Measurements from ENCODE around the gene PRDM16. TPM values are rescaled to one million over a fixed set of nuclear protein-coding genes. Genes with fewer than 3 reads are reported as not detected.

Gene PRDM16
- total and polyA plus RNA-seq, 2 donors (not counting 1 experiment from before 2014, with no cell fraction given) = 0.03 to 0.12 TPM

DNA sequence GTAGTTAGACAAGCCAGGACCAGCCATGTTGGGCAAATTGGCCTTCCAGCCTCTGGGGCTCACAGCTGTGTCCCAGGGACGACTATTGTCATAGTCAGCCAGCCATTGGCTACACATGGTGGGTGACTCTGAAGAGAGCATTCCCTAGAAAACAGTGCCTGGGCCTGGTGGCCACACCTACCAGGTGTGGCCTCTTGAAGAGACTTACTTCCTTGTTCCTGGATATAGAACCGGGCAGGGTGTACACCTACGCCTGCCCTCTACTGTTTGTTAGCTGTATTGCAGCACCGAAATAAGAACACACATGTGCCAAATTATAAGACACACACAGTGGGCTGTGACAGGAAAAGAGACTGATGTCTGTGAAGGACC is 250.9 kb downstream of the PRDM16 start:
- Histone ChIP-seq H3K36me3 (replicated peaks in 1 of 2; ENCODE audit: control extremely low read depth in 1 of 2, control insufficient read depth in 1 of 2, extremely low read depth in 1 of 2, insufficient read depth in 2 of 2, low read length in 1 of 2) (no peaks in the 10 kb centered on the region), H2AFZ (ENCODE audit: insufficient read depth, low read depth, low read length, poor library complexity, severe bottlenecking) (no peak overlapping the region), H3K9me3 (ENCODE audit: control extremely low read depth in 1 of 3, control insufficient read depth in 2 of 3, insufficient read depth in 1 of 3, low read length in 2 of 3) (peaks cover 0 to 36% (median 10%) of the 10 kb centered on the region in 3 donors), H3K27ac (ENCODE audit: low read length in 2 of 2) (no peak overlapping the region), H3K4me1 (ENCODE audit: control insufficient read depth in 2 of 2, insufficient read depth in 2 of 2, low read length in 2 of 2) (no peaks in the 10 kb centered on the region), H3K9ac (ENCODE audit: low read length) (no peak overlapping the region), H4K20me1 (ENCODE audit: control insufficient read depth, insufficient read depth, low read length, poor library complexity, severe bottlenecking) (no peaks in the 10 kb centered on the region), H3K27me3 (replicated peaks in 1 of 4; ENCODE audit: control extremely low read depth in 1 of 4, control insufficient read depth in 3 of 4, insufficient read depth in 4 of 4, low read length in 3 of 4) (peaks cover 0 to 5% (median 0%) of the 10 kb centered on the region in 4 experiments), H3K4me3 (ENCODE audit: control extremely low read depth in 1 of 5, extremely low read depth in 1 of 5, insufficient read depth in 1 of 5, low read depth in 2 of 5, low read length in 4 of 5) (no peak overlapping the region), H3K4me2 (replicated peaks; ENCODE audit: low read depth, low read length, poor library complexity, severe bottlenecking) (no peak overlapping the region), H3K79me2 (ENCODE audit: control insufficient read depth, insufficient read depth, low read length) (no peaks in the 10 kb centered on the region)
- TF ChIP-seq EZH2 (IDR thresholded peaks at IDR 0.05; ENCODE audit: borderline replicate concordance, insufficient read depth, low read depth, low read length, poor library complexity, severe bottlenecking) = no peak
- TF ChIP-seq, protein P1, sequence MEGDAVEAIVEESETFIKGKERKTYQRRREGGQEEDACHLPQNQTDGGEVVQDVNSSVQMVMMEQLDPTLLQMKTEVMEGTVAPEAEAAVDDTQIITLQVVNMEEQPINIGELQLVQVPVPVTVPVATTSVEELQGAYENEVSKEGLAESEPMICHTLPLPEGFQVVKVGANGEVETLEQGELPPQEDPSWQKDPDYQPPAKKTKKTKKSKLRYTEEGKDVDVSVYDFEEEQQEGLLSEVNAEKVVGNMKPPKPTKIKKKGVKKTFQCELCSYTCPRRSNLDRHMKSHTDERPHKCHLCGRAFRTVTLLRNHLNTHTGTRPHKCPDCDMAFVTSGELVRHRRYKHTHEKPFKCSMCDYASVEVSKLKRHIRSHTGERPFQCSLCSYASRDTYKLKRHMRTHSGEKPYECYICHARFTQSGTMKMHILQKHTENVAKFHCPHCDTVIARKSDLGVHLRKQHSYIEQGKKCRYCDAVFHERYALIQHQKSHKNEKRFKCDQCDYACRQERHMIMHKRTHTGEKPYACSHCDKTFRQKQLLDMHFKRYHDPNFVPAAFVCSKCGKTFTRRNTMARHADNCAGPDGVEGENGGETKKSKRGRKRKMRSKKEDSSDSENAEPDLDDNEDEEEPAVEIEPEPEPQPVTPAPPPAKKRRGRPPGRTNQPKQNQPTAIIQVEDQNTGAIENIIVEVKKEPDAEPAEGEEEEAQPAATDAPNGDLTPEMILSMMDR (IDR thresholded peaks at IDR 0.05) = peak; percentile 20
- intact Hi-C loops (cut with micrococcal nuclease) = no loop called here
- H3K27me3 Mint-ChIP-seq = no peaks in the 10 kb centered on the region
- DNase-seq (peak; percentile 35), ATAC-seq (ENCODE audit: low read depth) (no peak)
- ChIA-PET CTCF (no interaction called here), POLR2A (no interaction called here)
- H3K4me3 Mint-ChIP-seq = no peak overlapping the region
- H3K9me3 Mint-ChIP-seq (ENCODE audit: insufficient read depth) = peaks cover 6% of the 10 kb centered on the region
- H3K4me1 Mint-ChIP-seq = peaks cover 6% of the 10 kb centered on the region
- WGBS (ENCODE audit: insufficient coverage) = 26% methylated on average over 3 of the region's 4 CpGs
- no peak overlapping the region for H3K27ac Mint-ChIP-seq

DNA sequence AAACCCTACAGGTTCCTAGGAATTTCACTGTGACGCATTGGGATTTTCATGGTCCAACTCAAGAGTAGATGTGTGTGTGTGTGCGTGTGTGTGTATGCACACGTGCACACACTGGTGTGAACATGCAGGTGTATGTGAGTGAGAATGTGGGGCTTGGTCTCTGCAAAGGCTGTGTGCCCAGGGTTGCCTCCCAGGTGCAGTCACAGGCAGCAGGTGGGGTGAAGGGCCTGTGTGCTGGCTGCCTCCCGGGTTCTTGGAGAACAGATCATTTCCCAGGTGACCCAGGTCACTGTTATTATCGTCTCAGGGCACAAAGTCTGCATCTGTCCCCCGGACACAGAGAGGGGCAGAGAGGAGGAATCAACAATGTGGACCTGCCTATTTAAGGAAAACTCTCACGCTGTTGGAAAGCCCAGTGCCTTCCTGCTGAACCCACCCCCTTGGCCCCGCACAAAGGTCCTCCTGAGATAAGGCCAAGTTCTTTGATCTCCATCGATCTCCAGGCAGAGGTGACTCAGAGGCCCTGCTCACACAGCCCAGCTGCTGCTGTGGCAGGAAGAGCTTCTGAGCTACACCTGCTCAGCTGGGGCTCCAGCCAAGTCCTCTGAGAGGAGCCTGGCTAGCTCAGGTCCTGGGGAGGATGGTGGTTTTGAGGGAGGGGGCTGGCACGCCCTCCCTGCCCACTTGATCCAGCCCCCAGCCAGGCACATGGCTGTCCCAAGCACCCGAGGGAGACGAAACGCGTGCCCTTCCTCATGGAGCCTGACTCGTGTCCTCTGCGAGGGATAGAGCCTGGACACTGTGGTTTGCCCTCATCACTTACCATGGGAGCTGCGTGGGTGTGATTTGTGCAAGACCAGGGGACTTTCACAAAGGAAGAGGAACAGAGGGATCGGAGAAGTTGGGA is 251.5 kb downstream of the PRDM16 start:
- no peaks in the 10 kb centered on the region for H3K27me3 Mint-ChIP-seq
- H3K4me3 ChIP-seq (ENCODE audit: control extremely low read depth in 1 of 5, extremely low read depth in 1 of 5, insufficient read depth in 1 of 5, low read depth in 2 of 5, low read length in 4 of 5) = no peak overlapping the region
- no peak for ATAC-seq (ENCODE audit: low read depth)
- H3K27me3 ChIP-seq (replicated peaks in 1 of 4; ENCODE audit: control extremely low read depth in 1 of 4, control insufficient read depth in 3 of 4, insufficient read depth in 4 of 4, low read length in 3 of 4) = peaks cover 0 to 5% (median 0%) of the 10 kb centered on the region in 4 experiments
- no peak overlapping the region for H3K4me3 Mint-ChIP-seq
- H3K9ac ChIP-seq (ENCODE audit: low read length) = no peak overlapping the region
- no peaks in the 10 kb centered on the region for H3K36me3 ChIP-seq (replicated peaks in 1 of 2; ENCODE audit: control extremely low read depth in 1 of 2, control insufficient read depth in 1 of 2, extremely low read depth in 1 of 2, insufficient read depth in 2 of 2, low read length in 1 of 2)
- H3K9me3 Mint-ChIP-seq (ENCODE audit: insufficient read depth) = peaks cover 6% of the 10 kb centered on the region
- ChIA-PET CTCF (no interaction called here), POLR2A (no interaction called here)
- TF ChIP-seq EZH2 (IDR thresholded peaks at IDR 0.05; ENCODE audit: borderline replicate concordance, insufficient read depth, low read depth, low read length, poor library complexity, severe bottlenecking) = no peak
- TF ChIP-seq, protein P1 (IDR thresholded peaks at IDR 0.05) = peak; percentile 1
- no peak overlapping the region for H3K4me2 ChIP-seq (replicated peaks; ENCODE audit: low read depth, low read length, poor library complexity, severe bottlenecking)
- no peak overlapping the region for H3K27ac Mint-ChIP-seq
- H2AFZ ChIP-seq (ENCODE audit: insufficient read depth, low read depth, low read length, poor library complexity, severe bottlenecking) = no peak overlapping the region
- H3K4me1 Mint-ChIP-seq = peaks cover 6% of the 10 kb centered on the region
- intact Hi-C loops (cut with micrococcal nuclease) = no loop called here
- DNase-seq = no peak
- H3K9me3 ChIP-seq (ENCODE audit: control extremely low read depth in 1 of 3, control insufficient read depth in 2 of 3, insufficient read depth in 1 of 3, low read length in 2 of 3) = peaks cover 0 to 36% (median 10%) of the 10 kb centered on the region in 3 donors
- H3K27ac ChIP-seq (ENCODE audit: low read length in 2 of 2) = no peak overlapping the region
- H3K4me1 ChIP-seq (ENCODE audit: control insufficient read depth in 2 of 2, insufficient read depth in 2 of 2, low read length in 2 of 2) = no peaks in the 10 kb centered on the region
- H4K20me1 ChIP-seq (ENCODE audit: control insufficient read depth, insufficient read depth, low read length, poor library complexity, severe bottlenecking) = no peaks in the 10 kb centered on the region
- WGBS (ENCODE audit: insufficient coverage) = 43% methylated on average over 18 of the region's 18 CpGs
- no peaks in the 10 kb centered on the region for H3K79me2 ChIP-seq (ENCODE audit: control insufficient read depth, insufficient read depth, low read length)
